Activated effector memory CD4-positive, alpha-beta T cell treated with Interleukin-2 at 50 U/mL for 16 hours (primary cell): ENCODE measurements around the gene CD80.

ENCODE experiments used
- DNase-seq: peaks from one replicate; pipeline ENCODE4 v3.0.0-alpha.2; 2020

CD80 gene

GRCh38 chr3:119542168-119542767 lies 17.1 kb downstream of the CD80 start:
- DNase-seq, result no peak

- no peak for DNase-seq
Observed at GRCh38 chr3:119541547-119541946, 17.9 kb downstream of the CD80 start.

GRCh38 chr3:119538772-119539171 lies 20.6 kb downstream of the CD80 start:
- DNase-seq, result no peak

GRCh38 chr3:119536757-119537156 lies 22.7 kb downstream of the CD80 start:
- DNase-seq, result no peak

GRCh38 chr3:119534296-119534695 lies 25.1 kb downstream of the CD80 start:
- no peak for DNase-seq

- DNase-seq, result no peak
Observed at GRCh38 chr3:119531151-119531550, 28.3 kb downstream of the CD80 start.

GRCh38 chr3:119530456-119530855 lies 29.0 kb downstream of the CD80 start:
- no peak for DNase-seq

GRCh38 chr3:119529883-119530282 lies 29.5 kb downstream of the CD80 start:
- DNase-seq, result no peak

GRCh38 chr3:119527714-119528113 lies 31.7 kb downstream of the CD80 start:
- no peak for DNase-seq

- DNase-seq, result no peak
Observed at GRCh38 chr3:119524931-119525662, 34.3 kb downstream of the CD80 start.

GRCh38 chr3:119518026-119518425 lies 41.4 kb downstream of the CD80 start:
- DNase-seq, result no peak

GRCh38 chr3:119517112-119517511 lies 42.3 kb downstream of the CD80 start:
- DNase-seq, result no peak

GRCh38 chr3:119514637-119515036 lies 44.8 kb downstream of the CD80 start:
- no peak for DNase-seq

GRCh38 chr3:119510690-119511089 lies 48.7 kb downstream of the CD80 start:
- no peak for DNase-seq

GRCh38 chr3:119508172-119508845 lies 51.1 kb downstream of the CD80 start:
- no peak for DNase-seq

- DNase-seq, result no peak
Observed at GRCh38 chr3:119507404-119507803, 52.0 kb downstream of the CD80 start.

GRCh38 chr3:119506631-119507030 lies 52.8 kb downstream of the CD80 start:
- DNase-seq, result no peak

GRCh38 chr3:119500901-119501300 lies 58.5 kb downstream of the CD80 start:
- no peak for DNase-seq

GRCh38 chr3:119500265-119500664 lies 59.1 kb downstream of the CD80 start:
- no peak for DNase-seq

- peak; percentile 98 for DNase-seq
Observed at GRCh38 chr3:119498186-119499011, 61.0 kb downstream of the CD80 start, which contains the start of gene TIMMDC1. Gene TIMMDC1, plus strand, starts transcription at chr3:119498547. Its CDS starts 187 bp downstream, at chr3:119498734.

- no peak for DNase-seq
Observed at GRCh38 chr3:119497820-119498185, 61.6 kb downstream of the CD80 start.

- DNase-seq, result no peak
Observed at GRCh38 chr3:119494597-119494996, 64.8 kb downstream of the CD80 start.

GRCh38 chr3:119492810-119493209 lies 66.6 kb downstream of the CD80 start:
- DNase-seq, result no peak
